H7 (cell line): ENCODE data around the gene RAB1B. TPM values are rescaled to one million over a fixed set of nuclear protein-coding genes. Genes with fewer than 3 reads are reported as not detected.
"Not testable (repeated sequence)": the region's sequence is repeated elsewhere in the genome, so short reads cannot be mapped to it uniquely, and the experiment has no call there.

Experiments
- DNase-seq: peaks from one replicate; pipeline ENCODE4 v3.0.0; 2012
- H3K27me3 ChIP-seq: 2 replicates; pipeline ENCODE4 v1.6.0; 2011; ENCODE audit warnings: mild to moderate bottlenecking, low read length; ENCODE audit not compliant: control insufficient read depth, insufficient read depth
- H3K36me3 ChIP-seq: replicated peaks from 2 replicates; pipeline ENCODE4 v1.5.1; 2011; ENCODE audit warnings: low read length; ENCODE audit not compliant: control insufficient read depth, insufficient read depth
- H3K4me3 ChIP-seq: 2 replicates; pipeline ENCODE4 v1.5.1; 2011; ENCODE audit warnings: low read depth, mild to moderate bottlenecking, control low read depth, low read length, moderate library complexity; ENCODE audit not compliant: insufficient read depth
- total RNA-seq: library from RNA; depleted of rRNA; stranded (reverse); fragments of >200 nt; shearing (Covaris generic); gene quantifications from 2 replicates; pipeline ENCODE4 v1.2.3, GENCODE V29; 2014

The RAB1B gene
- total RNA-seq, 1 experiment from 2014 or later, result 165 TPM

DNA sequence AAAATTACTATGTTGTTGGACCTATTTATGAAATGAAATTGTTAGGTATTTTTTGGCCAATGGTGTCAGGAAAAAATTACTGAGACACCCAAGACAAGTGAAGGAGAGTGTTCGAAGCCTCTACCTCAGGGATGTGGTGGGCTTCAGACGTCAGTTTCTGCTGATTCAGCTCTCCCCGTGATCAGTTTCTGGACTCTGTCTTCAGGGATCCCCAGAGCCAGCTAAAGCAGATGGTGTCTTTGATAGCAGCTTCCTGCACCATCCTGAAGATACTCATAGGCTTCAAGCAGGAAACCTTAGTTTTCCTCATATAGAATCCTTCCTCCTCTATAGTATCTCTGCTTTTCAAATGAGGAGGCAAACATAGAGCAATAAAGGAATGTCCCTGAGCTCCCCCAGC lies 41.0 kb downstream of the RAB1B start:
- Histone ChIP-seq H3K36me3 (no peaks in the 10 kb centered on the region), H3K27me3 (no peaks in the 10 kb centered on the region), H3K4me3 (no peak overlapping the region)
- DNase-seq, result no peak

DNA sequence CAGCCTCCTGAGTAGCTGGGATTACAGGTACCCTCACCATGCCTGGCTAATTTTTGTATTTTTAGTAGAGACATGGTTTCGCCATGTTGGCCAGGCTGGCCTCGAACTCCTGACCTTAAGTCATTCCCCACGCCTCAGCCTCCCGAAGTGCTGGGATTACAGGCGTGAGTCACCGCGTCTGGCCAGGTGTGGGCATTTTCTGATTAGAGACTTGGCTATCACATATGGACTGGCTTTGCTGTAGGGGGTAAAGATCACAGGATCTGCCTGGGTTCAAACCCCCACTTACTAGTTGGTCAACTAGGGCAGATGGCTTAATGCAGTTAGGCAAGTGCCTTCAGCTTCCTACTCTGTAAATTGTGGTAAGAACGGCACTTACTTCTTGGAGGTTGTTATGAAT lies 41.9 kb downstream of the RAB1B start:
- Histone ChIP-seq H3K27me3 (no peaks in the 10 kb centered on the region), H3K4me3 (no peak overlapping the region), H3K36me3 (no peaks in the 10 kb centered on the region)
- DNase-seq, result no peak

DNA sequence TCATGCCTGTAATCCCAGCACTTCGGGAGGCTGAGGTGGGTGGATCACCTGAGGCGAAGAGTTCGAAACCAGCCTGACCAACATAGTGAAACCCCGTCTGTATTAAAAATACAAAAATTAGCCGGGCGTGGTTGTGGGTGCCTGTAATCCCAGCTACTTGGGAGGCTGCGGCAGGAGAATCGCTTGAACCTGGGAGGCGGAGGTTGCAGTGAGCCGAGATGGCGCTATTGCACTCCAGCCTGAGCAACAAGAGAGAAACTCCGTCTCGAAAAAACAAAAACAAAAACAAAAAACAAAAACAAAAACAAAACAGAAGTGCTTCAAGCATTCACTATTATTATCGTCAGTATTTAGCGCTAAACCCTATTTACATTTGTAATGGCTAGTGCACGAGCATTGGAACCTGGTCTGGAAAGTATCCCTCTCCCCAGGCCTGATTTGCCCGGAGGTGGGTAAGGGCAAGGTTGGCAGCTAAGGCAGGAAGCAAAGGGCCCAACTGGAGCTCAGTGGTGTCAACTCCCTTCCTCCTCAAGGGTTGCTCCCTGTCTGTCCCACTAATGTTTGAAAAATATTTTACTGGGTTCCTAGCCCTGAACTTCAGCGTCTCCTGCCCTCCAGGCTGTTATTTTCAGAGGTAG lies 42.5 kb downstream of the RAB1B start:
- not testable (repeated sequence) for H3K4me3 ChIP-seq, DNase-seq, H3K27me3 ChIP-seq, H3K36me3 ChIP-seq

DNA sequence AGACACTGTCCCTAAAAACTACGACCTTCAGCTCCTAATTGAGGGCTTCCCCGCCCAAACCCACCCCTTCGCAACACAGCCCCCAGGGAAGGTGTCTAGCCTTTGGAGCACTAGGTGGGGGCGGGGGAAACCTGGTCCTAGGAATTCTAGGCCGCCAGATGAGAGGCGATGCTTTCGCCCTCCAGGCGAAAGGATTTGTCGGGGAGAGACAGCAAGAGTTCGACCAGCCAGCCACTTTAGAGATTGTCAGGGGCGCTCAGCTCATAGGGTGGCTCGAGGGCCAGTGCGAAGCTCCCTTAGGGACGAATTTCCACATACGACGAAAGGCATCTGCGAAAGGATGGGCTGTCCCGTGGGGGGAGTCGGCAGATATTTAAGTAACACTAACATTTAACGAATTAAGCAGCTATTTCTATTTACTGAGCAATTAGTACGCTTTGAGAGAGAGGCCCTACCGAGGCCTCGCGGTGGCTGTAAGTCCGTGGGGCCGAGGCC lies 43.1 kb downstream of the RAB1B start:
- peak overlapping the region; percentile 76 for H3K4me3 ChIP-seq
- no peaks in the 10 kb centered on the region for H3K36me3 ChIP-seq
- DNase-seq, result peak; percentile 63
- H3K27me3 ChIP-seq, result no peaks in the 10 kb centered on the region

DNA sequence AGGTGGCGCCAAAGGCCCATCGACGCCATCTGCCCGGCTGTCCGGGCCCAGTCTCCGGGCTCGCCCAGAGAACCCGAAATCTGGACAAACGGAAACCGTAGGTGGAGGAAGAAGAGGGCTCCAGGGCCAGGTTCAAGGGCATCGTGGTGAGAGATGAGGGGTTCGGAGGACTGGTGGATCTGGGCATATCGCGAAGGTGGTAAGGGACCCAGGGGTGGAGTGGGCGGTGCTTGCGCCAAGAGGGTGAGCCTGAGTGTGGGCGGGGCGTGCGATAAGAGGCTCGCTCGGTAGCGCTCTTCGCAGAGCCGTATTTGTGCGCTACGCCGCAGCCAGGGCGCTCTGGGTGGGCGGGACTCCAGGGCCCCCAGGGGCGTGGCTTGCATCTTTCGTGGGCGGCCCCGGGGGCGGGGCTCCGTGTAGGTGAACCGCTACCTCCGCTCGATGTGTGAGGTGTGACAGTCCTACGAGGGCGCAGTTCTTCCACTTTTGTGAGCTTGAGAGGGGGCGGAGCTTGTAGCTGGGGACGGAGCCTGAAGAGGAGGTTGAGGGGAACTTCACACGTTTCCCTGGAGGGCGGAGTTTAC lies 43.6 kb downstream of the RAB1B start:
- no peaks in the 10 kb centered on the region for H3K36me3 ChIP-seq
- H3K27me3 ChIP-seq, result no peaks in the 10 kb centered on the region
- peak; percentile 98 for DNase-seq
- peak overlapping the region; percentile 76 for H3K4me3 ChIP-seq

DNA sequence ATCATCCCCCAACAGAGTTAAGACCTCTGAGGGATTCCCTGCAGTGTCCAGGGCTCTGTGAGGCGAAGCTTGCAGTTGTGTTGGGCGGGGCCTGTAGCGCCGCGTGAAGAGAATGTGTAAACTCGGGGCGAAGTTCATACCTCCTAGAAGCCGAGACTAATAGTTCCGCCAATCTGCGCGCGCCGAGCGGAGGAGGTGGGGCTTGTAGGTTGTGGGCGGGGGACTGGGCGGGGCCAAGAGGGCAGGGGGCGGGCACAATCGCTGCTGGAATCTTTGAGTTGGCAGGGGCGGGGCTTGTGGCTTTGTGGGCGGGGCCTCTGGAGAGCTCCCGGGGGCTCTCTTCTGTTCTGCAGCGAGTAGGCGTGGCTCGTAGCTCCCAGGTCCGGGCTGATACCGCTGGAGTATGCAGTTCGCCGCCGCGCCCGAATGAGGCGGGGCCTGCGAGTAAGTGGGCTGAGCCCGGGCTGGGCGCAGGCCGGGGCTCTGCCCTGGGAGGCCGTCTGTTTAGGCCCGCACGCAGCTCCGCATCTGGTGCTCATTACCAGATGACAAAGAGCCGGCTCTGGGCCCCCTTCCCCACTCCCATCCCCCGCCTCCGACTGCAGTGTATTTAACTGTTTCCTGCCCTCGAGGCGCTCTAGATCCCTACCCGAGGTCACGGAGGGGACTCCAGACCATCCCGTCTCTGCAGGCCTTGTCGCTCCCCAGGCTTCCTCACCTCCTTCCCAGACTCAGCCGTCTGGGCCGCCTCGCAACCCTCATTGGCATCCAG lies 44.3 kb downstream of the RAB1B start:
- Histone ChIP-seq H3K36me3 (no peaks in the 10 kb centered on the region), H3K4me3 (peak overlapping the region; percentile 76), H3K27me3 (no peaks in the 10 kb centered on the region)
- peak; percentile 99 for DNase-seq

DNA sequence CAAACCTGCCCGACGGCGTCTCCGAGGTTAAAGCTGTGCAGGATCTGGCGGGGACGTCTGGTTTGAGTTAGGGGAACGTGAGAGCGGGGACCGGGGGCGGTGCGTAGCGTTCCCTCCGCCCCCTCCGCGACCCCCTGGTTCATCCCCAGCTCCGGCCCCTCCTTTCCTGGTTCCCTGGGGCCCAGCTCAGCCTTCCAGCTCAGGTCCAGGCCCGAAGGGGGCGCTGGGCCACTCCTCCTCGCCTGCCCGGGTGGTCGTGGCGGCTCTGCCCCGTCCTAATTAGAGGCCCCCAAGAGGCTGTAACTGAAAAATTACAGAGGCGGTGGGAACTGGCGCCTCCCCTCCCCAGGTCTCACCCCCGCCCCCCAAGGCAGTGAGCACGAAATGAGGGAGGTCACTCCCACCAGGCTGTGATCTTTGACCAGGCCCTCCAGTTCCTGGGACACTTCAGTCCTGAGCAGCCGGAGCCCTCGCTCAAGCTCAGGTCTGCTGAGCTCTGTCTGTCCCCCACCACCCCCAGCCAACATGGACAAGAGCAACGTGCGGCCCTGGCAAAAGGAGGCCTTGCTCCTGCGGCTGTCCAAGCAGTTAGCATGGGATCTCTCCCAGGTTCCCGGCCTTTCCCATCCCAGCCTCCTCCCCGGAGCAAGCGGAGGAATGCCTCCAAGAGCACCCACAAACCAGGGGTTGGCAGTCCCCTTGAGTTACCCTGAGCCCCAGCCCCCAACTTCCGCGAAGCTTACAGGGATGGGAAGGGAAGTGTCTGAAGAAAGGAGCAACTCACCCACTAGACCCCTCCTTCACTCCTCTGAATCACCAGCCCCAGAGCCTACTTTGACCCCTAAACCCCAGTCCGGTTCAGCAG lies 45.1 kb downstream of the RAB1B start:
- no peaks in the 10 kb centered on the region for H3K36me3 ChIP-seq
- H3K27me3 ChIP-seq, result no peaks in the 10 kb centered on the region
- peak; percentile 91 for DNase-seq
- peak overlapping the region; percentile 57 for H3K4me3 ChIP-seq

DNA sequence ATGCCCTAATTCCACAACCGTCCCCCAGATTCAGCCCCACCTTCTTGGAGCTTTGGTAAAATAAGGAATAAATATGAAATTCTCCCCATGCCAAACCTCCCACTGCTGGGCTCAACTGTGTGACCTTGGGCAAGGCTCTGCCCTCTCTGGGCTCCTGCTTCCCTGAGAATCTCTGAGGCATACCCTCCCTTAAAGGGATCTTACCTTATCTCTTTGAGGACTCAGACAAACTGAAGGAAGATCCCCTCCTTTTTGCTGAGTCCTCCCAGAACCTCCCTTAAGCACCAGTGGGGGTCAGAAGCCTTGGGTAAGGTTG lies 45.7 kb downstream of the RAB1B start:
- H3K27me3 ChIP-seq, result no peaks in the 10 kb centered on the region
- H3K4me3 ChIP-seq, result no peak overlapping the region
- no peaks in the 10 kb centered on the region for H3K36me3 ChIP-seq
- no peak for DNase-seq

DNA sequence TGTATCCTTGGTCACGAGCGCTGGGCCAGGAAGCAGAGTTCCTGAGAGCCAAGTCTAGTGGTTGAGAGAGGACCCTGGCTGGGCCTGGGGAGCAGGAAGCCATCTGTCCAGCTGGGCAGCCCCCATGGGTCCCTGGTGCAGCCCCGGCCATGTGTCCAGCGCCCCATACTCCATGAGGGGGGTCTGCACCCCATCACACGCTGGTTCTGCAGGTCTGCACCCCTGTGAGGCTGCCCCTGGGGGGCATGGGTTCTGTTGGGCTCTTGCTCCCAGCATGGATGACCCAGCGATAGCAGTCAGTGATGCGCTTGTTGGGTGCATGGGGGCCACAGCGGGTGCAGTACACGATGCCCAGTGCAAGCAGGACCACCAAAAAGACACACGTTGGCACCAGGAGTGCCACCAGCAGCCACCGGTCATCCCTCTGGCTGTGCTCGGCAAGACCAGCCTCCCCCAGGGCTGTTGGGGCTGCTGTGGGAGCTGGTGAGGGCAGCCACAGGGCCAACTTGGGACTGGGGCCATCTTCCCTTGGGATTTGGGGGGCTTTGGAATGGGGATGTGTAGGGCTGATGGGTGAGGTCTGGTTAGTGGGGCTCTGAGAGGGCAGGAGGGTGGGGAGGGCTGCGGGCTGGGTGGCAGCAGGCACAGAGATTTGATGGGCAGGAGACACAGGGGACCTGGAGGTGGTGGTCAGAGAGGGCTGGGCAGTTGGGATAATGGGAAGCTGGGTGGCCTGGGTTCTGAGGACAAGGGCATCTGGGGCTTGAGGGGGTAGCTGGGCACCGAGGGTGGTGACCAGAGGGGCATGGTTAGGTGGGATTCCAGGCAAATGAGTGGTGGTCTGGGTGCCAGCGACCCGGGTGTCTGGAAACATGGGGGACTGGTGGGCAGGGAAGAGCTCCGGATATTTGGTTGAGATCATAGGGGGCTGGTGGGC lies 46.4 kb downstream of the RAB1B start:
- Histone ChIP-seq H3K36me3 (no peaks in the 10 kb centered on the region), H3K27me3 (no peaks in the 10 kb centered on the region), H3K4me3 (no peak overlapping the region)
- no peak for DNase-seq

DNA sequence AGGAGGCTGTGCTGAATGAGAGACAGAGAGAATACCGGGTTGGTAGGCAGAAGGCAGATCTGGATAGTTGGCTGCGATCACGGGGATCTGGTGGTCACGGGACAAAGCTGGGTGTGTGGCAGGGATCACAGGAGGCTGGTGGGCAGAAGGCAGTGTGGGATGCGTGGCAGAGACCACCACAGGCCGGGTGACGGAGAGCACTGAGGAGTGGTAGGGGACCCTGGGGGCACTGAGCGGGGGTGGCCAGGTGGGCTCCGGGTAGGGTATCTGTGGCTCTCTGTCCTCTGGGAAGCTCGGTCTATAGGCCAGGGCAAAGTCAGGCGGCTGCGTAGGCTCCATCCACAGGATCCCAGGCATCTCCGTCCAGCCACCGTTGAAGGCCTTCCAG lies 47.1 kb downstream of the RAB1B start:
- no peaks in the 10 kb centered on the region for H3K27me3 ChIP-seq
- no peaks in the 10 kb centered on the region for H3K36me3 ChIP-seq
- no peak overlapping the region for H3K4me3 ChIP-seq
- DNase-seq, result no peak

DNA sequence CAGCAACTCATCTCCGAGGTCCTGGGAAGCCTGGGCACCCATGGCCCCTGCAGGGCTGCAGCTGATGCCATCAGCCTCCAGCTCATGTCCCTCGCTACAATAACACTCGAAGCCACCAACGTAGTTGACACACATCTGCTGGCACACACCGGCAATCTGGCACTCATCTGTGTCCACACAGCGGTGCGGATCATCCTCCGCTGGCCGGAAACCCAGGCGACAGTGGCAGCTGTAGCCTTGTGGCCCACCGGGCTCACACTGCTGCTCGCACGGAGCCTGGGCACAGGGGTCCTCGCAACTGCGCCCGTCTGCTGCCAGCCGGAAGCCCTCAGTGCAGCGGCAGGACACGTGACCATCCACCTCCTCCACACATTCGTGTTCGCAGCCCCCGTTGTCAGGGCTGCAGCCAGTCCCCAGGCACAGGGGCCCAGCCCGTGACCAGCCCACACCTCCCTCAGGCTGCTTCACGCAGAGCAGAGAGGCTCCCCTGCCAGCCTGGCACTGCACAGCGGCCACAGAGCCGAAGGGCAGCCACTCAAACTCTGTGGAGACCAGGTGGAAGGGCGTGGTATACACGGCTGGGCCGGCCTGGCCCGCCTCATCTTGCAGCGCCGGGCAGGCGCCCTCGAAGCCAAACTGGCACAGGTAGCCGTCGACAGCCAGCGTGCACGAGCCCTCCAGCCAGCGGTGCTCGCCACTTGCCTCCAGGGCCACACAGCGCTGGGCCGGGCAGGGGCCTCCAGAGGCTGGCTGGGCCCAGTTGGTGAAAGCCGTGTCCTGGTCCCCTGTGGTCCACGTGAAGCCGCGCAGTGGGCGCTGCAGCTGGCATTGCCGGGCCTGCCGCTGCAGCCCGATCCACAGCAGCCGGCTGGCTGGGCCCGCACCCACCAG lies 47.7 kb downstream of the RAB1B start:
- H3K27me3 ChIP-seq, result no peaks in the 10 kb centered on the region
- no peaks in the 10 kb centered on the region for H3K36me3 ChIP-seq
- no peak for DNase-seq
- no peak overlapping the region for H3K4me3 ChIP-seq

DNA sequence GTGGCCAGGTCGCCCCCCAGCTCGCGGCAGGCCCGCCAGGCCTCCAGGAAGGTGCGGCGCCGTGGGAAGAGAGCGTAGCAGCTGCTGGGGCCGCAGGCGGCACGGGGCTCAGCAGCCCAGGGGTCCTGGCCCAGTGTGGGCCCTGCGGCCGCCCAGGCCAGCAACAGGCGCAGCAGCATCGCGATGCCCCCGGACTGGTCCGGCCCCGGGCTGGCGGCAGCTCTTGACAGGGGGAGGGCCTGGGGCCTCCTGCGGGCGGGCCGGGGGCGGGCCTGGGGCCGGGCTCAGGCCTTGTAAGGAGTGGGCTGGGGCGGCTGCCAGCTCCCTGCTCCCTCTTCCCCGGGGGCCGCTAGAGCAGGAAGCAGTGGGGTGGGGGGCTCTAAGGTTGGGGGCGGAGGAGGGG lies 48.4 kb downstream of the RAB1B start, which contains the start of gene CD248:
Gene CD248, minus strand, starts transcription at position 196 of the 403 bp plus-strand sequence. Its CDS starts 17 bp downstream, at position 179.
- peak within 1 kb of the TSS; percentile 21; the same call in 1 of the 2 replicates for H3K4me3 ChIP-seq
- DNase-seq, result peak; percentile 92

DNA sequence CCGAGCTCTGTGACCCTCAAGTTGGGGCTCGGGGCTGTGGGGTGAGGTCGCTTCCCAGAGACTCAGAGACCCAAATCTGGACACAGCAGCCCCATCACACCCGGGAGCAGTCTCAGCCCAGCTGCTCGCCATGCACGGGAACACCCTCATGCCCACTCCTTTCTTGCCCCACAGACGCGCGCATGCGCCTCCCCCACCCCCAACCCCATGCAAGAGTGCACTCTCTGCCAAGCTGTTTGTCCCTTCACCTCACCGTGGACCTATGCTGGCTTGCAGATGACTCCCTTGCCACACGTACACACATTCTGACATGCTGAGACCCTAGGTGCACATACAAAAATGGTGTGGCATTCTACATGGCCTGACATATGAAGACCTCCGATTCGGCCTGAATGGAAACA lies 48.9 kb downstream of the RAB1B start:
- DNase-seq, result peak; percentile 73
- H3K4me3 ChIP-seq, result peak overlapping the region; percentile 21; the same call in 1 of the 2 replicates
- no peaks in the 10 kb centered on the region for H3K36me3 ChIP-seq
- no peaks in the 10 kb centered on the region for H3K27me3 ChIP-seq

More for the DNA sequence above, 48.4 kb downstream of the RAB1B start, which contains the start of gene CD248:
- Histone ChIP-seq H3K36me3 (no peaks in the 10 kb centered on the region), H3K27me3 (no peaks in the 10 kb centered on the region)
